WTC11 (cell line): ENCODE results near the gene RPL36A. TPM values are rescaled to one million over a fixed set of nuclear protein-coding genes. Genes with fewer than 3 reads are reported as not detected.

Experiments
- ATAC-seq: fragments of 200-7000 bp; cut with Tn5 transposase; 2 replicates; pipeline ENCODE4 v1.10.0; 2021; ENCODE audit warnings: mild to moderate bottlenecking, moderate library complexity
- CTCF ChIA-PET: fragments of 300-600 bp; sonication (Branson Sonifier 250); formaldehyde crosslinking; loops from one replicate; lab custom pipeline; 2021; ENCODE audit warnings: antibody characterized with exemption; lab: Charles Lee
- POLR2A ChIA-PET: fragments of 350-600 bp; sonication (Branson Sonifier 250); formaldehyde crosslinking; loops from one replicate; lab custom pipeline; 2021; ENCODE audit warnings: antibody characterized with exemption; lab: Charles Lee
- DNase-seq: peaks from one replicate; pipeline ENCODE4 v3.0.0; 2021; ENCODE audit warnings: low spot score
- H3K27ac Mint-ChIP-seq: 2 replicates; pipeline ENCODE4 v1.8.0; 2021; ENCODE audit warnings: mixed read lengths
- H3K27me3 Mint-ChIP-seq: 2 replicates; pipeline ENCODE4 v1.8.0; 2021; ENCODE audit warnings: low read depth, mild to moderate bottlenecking, moderate library complexity, mixed read lengths
- H3K36me3 Mint-ChIP-seq: 2 replicates; pipeline ENCODE4 v1.8.0; 2021; ENCODE audit warnings: mixed read lengths
- H3K4me1 Mint-ChIP-seq: 2 replicates; pipeline ENCODE4 v1.8.0; 2022; ENCODE audit warnings: mixed read lengths
- H3K4me3 Mint-ChIP-seq: 2 replicates; pipeline ENCODE4 v1.8.0; 2021; ENCODE audit warnings: mild to moderate bottlenecking, moderate library complexity, mixed read lengths
- H3K9me3 Mint-ChIP-seq: 2 replicates; pipeline ENCODE4 v1.8.0; 2021; ENCODE audit warnings: mixed read lengths
- ATF1 ChIP-seq: sonication (generic); formaldehyde crosslinking; IDR thresholded peaks from 2 replicates; pipeline ENCODE4 v1.8.1; 2023; ENCODE audit warnings: mild to moderate bottlenecking, moderate library complexity, missing genetic modification reagents
- EMX1 ChIP-seq: fragments of 250-450 bp; sonication (Bioruptor Pico); IDR thresholded peaks from 2 replicates; pipeline ENCODE4 v1.8.0; 2021; ENCODE audit warnings: mild to moderate bottlenecking
- ESRRA ChIP-seq: sonication (generic); formaldehyde crosslinking; IDR thresholded peaks from 2 replicates; pipeline ENCODE4 v1.8.1; 2022; ENCODE audit warnings: mild to moderate bottlenecking, missing genetic modification reagents, borderline replicate concordance
- GTF2I ChIP-seq: fragments of 250-450 bp; sonication (Bioruptor Pico); conservative IDR thresholded peaks from 2 replicates; pipeline ENCODE4 v1.4.0; 2021; ENCODE audit warnings: mild to moderate bottlenecking
- HMGA2 ChIP-seq: fragments of 250-450 bp; sonication (Bioruptor Pico); IDR thresholded peaks from 2 replicates; pipeline ENCODE4 v1.4.0; 2021; ENCODE audit warnings: mild to moderate bottlenecking, moderate library complexity
- NR2C2 ChIP-seq: sonication (generic); formaldehyde crosslinking; IDR thresholded peaks from 2 replicates; pipeline ENCODE4 v1.8.0; 2022; ENCODE audit warnings: mild to moderate bottlenecking, missing genetic modification reagents
- NR3C1 ChIP-seq: sonication (generic); formaldehyde crosslinking; conservative IDR thresholded peaks from 2 replicates; pipeline ENCODE4 v1.8.1; 2023; ENCODE audit warnings: low read depth, mild to moderate bottlenecking, missing genetic modification reagents
- PRRX2 ChIP-seq: fragments of 250-450 bp; sonication (Bioruptor Pico); IDR thresholded peaks from 2 replicates; pipeline ENCODE4 v1.8.0; 2021; ENCODE audit warnings: mild to moderate bottlenecking
- RORB ChIP-seq: fragments of 250-450 bp; sonication (Bioruptor Pico); IDR thresholded peaks from 2 replicates; pipeline ENCODE4 v1.9.0; 2021; ENCODE audit warnings: mild to moderate bottlenecking
- TCF7 ChIP-seq: sonication (generic); formaldehyde crosslinking; IDR thresholded peaks from 2 replicates; pipeline ENCODE4 v1.8.0; 2022; ENCODE audit warnings: mild to moderate bottlenecking, low read depth, missing genetic modification reagents, moderate library complexity
- ZNF121 ChIP-seq: sonication (generic); formaldehyde crosslinking; IDR thresholded peaks from 2 replicates; pipeline ENCODE4 v1.8.0; 2023; ENCODE audit warnings: missing genetic modification reagents
- ZNF138 ChIP-seq: sonication (generic); formaldehyde crosslinking; conservative IDR thresholded peaks from 2 replicates; pipeline ENCODE4 v1.8.1; 2022; ENCODE audit warnings: mild to moderate bottlenecking, moderate library complexity, missing genetic modification reagents
- total RNA-seq: library from RNA; stranded (reverse); gene quantifications from 3 replicates; pipeline ENCODE4 v1.2.3, GENCODE V29; 2021
- TF ChIP-seq, protein P1 (sequence below): sonication (generic); formaldehyde crosslinking; conservative IDR thresholded peaks from 2 replicates; pipeline ENCODE4 v1.8.1; 2022; ENCODE audit warnings: mild to moderate bottlenecking, missing genetic modification reagents
- TF ChIP-seq, protein P2 (sequence below): fragments of 250-450 bp; sonication (Bioruptor Pico); conservative IDR thresholded peaks from 2 replicates; pipeline ENCODE4 v1.9.0; 2021; ENCODE audit warnings: mild to moderate bottlenecking
- TF ChIP-seq, protein P3 (sequence below): sonication (generic); formaldehyde crosslinking; IDR thresholded peaks from 2 replicates; pipeline ENCODE4 v1.8.1; 2023; ENCODE audit warnings: mild to moderate bottlenecking, missing genetic modification reagents, borderline replicate concordance
- TF ChIP-seq, protein P4 (sequence below): sonication (generic); formaldehyde crosslinking; IDR thresholded peaks from 2 replicates; pipeline ENCODE4 v1.8.1; 2023; ENCODE audit warnings: mild to moderate bottlenecking, missing genetic modification reagents, moderate library complexity
- TF ChIP-seq, protein P5 (sequence below): fragments of 250-450 bp; sonication (Bioruptor Pico); IDR thresholded peaks from 2 replicates; pipeline ENCODE4 v1.8.0; 2021; ENCODE audit warnings: mild to moderate bottlenecking
- TF ChIP-seq, protein P6 (sequence below): sonication (generic); formaldehyde crosslinking; IDR thresholded peaks from 2 replicates; pipeline ENCODE4 v1.8.0; 2023; ENCODE audit warnings: mild to moderate bottlenecking, missing genetic modification reagents
- TF ChIP-seq, protein P7 (sequence below): sonication (generic); formaldehyde crosslinking; IDR thresholded peaks from 2 replicates; pipeline ENCODE4 v1.8.0; 2022; ENCODE audit warnings: mild to moderate bottlenecking, missing genetic modification reagents
- TF ChIP-seq, protein P8 (sequence below): sonication (generic); formaldehyde crosslinking; IDR thresholded peaks from 2 replicates; pipeline ENCODE4 v1.8.1; 2022; ENCODE audit warnings: missing genetic modification reagents, borderline replicate concordance

Gene RPL36A
- total RNA-seq, 1 experiment from 2014 or later, result 320 TPM

DNA sequence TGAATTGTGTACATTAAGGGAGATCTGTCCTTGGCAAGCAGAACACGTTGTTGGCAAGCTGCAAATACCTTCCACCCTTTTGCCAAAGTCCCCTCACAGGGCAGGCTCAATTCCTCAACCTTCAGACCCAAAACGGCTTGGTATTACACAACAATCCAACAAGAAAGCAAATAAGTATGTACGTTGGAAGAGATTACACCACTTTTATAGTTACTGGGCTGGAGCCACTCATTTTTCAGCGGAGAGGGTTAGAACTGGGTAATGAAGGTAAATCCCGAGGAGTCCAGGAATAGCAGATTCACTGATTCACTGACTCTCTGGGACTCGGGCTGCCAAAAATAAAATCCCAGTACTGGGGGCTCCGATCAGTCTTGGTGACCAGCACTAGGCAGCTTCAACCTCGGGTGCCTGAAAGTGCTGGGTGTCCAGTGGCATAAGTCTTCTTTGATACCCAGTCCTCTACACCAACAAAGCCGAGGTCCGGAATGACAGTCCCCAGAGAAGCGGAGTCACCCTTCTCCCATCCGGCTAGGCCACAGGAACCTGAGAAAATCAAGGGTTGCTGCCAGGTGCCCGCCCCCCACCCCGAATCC lies 42.9 kb upstream of the RPL36A start:
- CTCF ChIA-PET, result interaction anchor here (1.0 kb wide), 1 partner anchor 10 kb away, joined by 3 read pairs; no protein-coding TSS in a partner anchor
- peaks cover 16% of the 10 kb centered on the region for H3K36me3 Mint-ChIP-seq
- no peaks in the 10 kb centered on the region for H3K9me3 Mint-ChIP-seq
- H3K27me3 Mint-ChIP-seq, result no peaks in the 10 kb centered on the region
- DNase-seq (no peak), ATAC-seq (no peak)
- H3K4me3 Mint-ChIP-seq, result peak overlapping the region; percentile 84
- TF ChIP-seq, protein P1, sequence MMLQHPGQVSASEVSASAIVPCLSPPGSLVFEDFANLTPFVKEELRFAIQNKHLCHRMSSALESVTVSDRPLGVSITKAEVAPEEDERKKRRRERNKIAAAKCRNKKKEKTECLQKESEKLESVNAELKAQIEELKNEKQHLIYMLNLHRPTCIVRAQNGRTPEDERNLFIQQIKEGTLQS (CRISPR knock-in tag), result no peak
- TF ChIP-seq PRRX2 (CRISPR knock-in tag) (no peak), TCF7 (no peak), NR3C1 (CRISPR knock-in tag) (no peak), GTF2I (CRISPR knock-in tag) (no peak), HMGA2 (CRISPR knock-in tag) (no peak), RORB (CRISPR knock-in tag) (no peak), ATF1 (CRISPR knock-in tag) (no peak), ZNF121 (no peak), ZNF138 (no peak), ESRRA (CRISPR knock-in tag) (no peak), EMX1 (no peak), NR2C2 (CRISPR knock-in tag) (no peak)
- TF ChIP-seq, protein P2, sequence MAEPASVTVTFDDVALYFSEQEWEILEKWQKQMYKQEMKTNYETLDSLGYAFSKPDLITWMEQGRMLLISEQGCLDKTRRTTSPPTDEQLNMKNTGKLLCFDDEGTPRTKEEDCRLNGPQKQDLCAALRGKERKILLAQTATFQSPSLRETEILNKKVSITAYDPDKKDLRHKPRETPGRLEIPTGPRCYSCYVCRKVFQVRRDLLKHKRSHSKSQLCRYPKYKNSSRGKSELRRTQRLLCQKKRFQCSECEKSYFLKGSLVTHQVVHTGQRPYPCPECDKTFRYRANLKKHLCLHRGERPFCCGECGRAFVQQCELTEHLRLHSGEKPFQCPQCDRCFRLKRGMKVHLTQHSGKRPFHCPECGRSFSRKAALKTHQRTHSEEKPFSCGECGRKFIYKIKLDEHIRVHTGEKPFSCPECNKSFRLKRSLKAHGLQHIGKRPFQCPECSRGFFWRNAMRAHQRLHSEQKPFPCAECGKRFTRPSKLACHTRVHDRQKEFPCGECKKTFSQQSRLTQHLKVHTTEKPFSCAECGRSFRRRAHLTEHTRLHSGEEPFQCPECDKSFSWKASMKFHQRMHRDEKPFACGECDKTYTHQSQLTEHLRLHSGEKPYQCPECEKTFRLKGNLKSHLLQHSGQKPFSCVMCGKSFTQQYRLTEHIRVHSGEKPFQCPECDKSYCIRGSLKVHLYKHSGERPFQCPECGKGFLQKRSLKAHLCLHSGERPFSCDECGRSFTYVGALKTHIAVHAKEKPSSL, result no peak
- TF ChIP-seq, protein P3, sequence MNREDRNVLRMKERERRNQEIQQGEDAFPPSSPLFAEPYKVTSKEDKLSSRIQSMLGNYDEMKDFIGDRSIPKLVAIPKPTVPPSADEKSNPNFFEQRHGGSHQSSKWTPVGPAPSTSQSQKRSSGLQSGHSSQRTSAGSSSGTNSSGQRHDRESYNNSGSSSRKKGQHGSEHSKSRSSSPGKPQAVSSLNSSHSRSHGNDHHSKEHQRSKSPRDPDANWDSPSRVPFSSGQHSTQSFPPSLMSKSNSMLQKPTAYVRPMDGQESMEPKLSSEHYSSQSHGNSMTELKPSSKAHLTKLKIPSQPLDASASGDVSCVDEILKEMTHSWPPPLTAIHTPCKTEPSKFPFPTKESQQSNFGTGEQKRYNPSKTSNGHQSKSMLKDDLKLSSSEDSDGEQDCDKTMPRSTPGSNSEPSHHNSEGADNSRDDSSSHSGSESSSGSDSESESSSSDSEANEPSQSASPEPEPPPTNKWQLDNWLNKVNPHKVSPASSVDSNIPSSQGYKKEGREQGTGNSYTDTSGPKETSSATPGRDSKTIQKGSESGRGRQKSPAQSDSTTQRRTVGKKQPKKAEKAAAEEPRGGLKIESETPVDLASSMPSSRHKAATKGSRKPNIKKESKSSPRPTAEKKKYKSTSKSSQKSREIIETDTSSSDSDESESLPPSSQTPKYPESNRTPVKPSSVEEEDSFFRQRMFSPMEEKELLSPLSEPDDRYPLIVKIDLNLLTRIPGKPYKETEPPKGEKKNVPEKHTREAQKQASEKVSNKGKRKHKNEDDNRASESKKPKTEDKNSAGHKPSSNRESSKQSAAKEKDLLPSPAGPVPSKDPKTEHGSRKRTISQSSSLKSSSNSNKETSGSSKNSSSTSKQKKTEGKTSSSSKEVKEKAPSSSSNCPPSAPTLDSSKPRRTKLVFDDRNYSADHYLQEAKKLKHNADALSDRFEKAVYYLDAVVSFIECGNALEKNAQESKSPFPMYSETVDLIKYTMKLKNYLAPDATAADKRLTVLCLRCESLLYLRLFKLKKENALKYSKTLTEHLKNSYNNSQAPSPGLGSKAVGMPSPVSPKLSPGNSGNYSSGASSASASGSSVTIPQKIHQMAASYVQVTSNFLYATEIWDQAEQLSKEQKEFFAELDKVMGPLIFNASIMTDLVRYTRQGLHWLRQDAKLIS, result no peak
- TF ChIP-seq, protein P4, sequence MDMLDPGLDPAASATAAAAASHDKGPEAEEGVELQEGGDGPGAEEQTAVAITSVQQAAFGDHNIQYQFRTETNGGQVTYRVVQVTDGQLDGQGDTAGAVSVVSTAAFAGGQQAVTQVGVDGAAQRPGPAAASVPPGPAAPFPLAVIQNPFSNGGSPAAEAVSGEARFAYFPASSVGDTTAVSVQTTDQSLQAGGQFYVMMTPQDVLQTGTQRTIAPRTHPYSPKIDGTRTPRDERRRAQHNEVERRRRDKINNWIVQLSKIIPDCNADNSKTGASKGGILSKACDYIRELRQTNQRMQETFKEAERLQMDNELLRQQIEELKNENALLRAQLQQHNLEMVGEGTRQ (CRISPR knock-in tag), result no peak
- TF ChIP-seq, protein P5, sequence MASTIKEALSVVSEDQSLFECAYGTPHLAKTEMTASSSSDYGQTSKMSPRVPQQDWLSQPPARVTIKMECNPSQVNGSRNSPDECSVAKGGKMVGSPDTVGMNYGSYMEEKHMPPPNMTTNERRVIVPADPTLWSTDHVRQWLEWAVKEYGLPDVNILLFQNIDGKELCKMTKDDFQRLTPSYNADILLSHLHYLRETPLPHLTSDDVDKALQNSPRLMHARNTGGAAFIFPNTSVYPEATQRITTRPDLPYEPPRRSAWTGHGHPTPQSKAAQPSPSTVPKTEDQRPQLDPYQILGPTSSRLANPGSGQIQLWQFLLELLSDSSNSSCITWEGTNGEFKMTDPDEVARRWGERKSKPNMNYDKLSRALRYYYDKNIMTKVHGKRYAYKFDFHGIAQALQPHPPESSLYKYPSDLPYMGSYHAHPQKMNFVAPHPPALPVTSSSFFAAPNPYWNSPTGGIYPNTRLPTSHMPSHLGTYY (CRISPR knock-in tag), result no peak
- TF ChIP-seq, protein P6, sequence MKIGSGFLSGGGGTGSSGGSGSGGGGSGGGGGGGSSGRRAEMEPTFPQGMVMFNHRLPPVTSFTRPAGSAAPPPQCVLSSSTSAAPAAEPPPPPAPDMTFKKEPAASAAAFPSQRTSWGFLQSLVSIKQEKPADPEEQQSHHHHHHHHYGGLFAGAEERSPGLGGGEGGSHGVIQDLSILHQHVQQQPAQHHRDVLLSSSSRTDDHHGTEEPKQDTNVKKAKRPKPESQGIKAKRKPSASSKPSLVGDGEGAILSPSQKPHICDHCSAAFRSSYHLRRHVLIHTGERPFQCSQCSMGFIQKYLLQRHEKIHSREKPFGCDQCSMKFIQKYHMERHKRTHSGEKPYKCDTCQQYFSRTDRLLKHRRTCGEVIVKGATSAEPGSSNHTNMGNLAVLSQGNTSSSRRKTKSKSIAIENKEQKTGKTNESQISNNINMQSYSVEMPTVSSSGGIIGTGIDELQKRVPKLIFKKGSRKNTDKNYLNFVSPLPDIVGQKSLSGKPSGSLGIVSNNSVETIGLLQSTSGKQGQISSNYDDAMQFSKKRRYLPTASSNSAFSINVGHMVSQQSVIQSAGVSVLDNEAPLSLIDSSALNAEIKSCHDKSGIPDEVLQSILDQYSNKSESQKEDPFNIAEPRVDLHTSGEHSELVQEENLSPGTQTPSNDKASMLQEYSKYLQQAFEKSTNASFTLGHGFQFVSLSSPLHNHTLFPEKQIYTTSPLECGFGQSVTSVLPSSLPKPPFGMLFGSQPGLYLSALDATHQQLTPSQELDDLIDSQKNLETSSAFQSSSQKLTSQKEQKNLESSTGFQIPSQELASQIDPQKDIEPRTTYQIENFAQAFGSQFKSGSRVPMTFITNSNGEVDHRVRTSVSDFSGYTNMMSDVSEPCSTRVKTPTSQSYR (CRISPR knock-in tag), result no peak
- TF ChIP-seq, protein P7, sequence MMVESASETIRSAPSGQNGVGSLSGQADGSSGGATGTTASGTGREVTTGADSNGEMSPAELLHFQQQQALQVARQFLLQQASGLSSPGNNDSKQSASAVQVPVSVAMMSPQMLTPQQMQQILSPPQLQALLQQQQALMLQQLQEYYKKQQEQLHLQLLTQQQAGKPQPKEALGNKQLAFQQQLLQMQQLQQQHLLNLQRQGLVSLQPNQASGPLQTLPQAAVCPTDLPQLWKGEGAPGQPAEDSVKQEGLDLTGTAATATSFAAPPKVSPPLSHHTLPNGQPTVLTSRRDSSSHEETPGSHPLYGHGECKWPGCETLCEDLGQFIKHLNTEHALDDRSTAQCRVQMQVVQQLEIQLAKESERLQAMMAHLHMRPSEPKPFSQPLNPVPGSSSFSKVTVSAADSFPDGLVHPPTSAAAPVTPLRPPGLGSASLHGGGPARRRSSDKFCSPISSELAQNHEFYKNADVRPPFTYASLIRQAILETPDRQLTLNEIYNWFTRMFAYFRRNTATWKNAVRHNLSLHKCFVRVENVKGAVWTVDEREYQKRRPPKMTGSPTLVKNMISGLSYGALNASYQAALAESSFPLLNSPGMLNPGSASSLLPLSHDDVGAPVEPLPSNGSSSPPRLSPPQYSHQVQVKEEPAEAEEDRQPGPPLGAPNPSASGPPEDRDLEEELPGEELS, result no peak
- TF ChIP-seq, protein P8, sequence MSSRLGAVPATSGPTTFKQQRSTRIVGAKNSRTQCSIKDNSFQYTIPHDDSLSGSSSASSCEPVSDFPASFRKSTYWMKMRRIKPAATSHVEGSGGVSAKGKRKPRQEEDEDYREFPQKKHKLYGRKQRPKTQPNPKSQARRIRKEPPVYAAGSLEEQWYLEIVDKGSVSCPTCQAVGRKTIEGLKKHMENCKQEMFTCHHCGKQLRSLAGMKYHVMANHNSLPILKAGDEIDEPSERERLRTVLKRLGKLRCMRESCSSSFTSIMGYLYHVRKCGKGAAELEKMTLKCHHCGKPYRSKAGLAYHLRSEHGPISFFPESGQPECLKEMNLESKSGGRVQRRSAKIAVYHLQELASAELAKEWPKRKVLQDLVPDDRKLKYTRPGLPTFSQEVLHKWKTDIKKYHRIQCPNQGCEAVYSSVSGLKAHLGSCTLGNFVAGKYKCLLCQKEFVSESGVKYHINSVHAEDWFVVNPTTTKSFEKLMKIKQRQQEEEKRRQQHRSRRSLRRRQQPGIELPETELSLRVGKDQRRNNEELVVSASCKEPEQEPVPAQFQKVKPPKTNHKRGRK (CRISPR knock-in tag), result no peak
- no peak overlapping the region for H3K27ac Mint-ChIP-seq
- 0 out of 2 replicates have a peak, but pooled peaks cover 2% of the 10 kb centered on the region for H3K4me1 Mint-ChIP-seq
- POLR2A ChIA-PET, result interaction anchor here (0.6 kb wide), 1 partner anchor 43 kb away, joined by 4 read pairs; the partner anchor contains the start of gene RPL36A
